Keratinocyte (primary cell): Measurements from ENCODE around the gene GDF2.

Experiments
- EZH2 ChIP-seq: IDR thresholded peaks from one replicate; pipeline ENCODE4 v1.6.1; 2012; ENCODE audit warnings: inconsistent platforms, mild to moderate bottlenecking, low read length, moderate library complexity
- TF ChIP-seq, protein P1 (sequence below), 3 experiments: IDR thresholded peaks in 1 of 3; conservative IDR thresholded peaks in 1 of 3; optimal IDR thresholded peaks in 1 of 3; 2 replicates in 2 of 3; 3 replicates in 1 of 3; pipeline versions ENCODE3 to v1.5.1; 2011; ENCODE audit warnings: low read length in 3 of 3, mild to moderate bottlenecking in 3 of 3, moderate library complexity in 2 of 3, control low read depth in 1 of 3, inconsistent platforms in 1 of 3; ENCODE audit not compliant: insufficient read depth in 2 of 3; ENCODE audit errors: extremely low read depth in 1 of 3

DNA sequence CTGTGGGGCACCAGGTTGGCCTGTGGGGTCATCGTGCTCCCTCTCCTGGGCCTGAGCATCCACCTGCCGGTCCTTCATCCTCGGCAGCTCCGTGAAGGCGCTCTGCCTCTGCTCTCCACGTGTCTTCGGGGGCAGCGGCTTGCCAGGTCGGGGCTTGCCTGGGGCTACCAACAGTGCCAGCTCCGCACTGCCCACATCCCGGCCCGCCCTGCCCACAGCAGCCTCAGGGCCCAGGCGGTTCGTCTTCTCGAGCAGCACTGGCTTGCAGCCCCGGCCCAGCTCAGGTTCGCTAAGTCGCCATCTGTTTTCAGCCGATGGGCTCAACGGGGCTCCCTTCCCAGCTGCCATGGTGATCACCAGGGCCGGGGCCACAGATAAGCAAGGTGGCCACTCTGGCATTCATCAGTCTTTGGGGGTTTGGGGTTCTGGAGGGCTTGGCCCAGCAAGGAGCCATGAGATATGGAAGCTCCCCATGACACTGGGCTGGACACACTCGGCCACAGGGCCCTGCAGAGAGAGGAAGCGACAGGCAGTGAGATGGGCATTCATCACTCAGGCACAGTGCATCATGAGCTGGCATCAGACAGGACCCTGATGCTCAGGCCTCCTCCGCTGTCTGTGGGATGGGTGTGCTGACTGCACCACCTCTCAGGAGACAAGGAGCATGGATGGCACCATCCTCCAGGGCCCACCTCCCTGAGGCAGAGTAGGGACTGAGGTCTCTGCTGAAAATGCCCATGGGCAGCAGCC, 46.4 kb downstream of the GDF2 start:
- TF ChIP-seq, protein P1, sequence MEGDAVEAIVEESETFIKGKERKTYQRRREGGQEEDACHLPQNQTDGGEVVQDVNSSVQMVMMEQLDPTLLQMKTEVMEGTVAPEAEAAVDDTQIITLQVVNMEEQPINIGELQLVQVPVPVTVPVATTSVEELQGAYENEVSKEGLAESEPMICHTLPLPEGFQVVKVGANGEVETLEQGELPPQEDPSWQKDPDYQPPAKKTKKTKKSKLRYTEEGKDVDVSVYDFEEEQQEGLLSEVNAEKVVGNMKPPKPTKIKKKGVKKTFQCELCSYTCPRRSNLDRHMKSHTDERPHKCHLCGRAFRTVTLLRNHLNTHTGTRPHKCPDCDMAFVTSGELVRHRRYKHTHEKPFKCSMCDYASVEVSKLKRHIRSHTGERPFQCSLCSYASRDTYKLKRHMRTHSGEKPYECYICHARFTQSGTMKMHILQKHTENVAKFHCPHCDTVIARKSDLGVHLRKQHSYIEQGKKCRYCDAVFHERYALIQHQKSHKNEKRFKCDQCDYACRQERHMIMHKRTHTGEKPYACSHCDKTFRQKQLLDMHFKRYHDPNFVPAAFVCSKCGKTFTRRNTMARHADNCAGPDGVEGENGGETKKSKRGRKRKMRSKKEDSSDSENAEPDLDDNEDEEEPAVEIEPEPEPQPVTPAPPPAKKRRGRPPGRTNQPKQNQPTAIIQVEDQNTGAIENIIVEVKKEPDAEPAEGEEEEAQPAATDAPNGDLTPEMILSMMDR (optimal IDR thresholded peaks at IDR 0.05 in 1 of 3, IDR thresholded peaks at IDR 0.05 in 1 of 3, conservative IDR thresholded peaks at IDR 0.05 in 1 of 3; ENCODE audit: extremely low read depth in 1 of 3, insufficient read depth in 2 of 3, low read length in 3 of 3) = no peak
- no peak for TF ChIP-seq EZH2
